DOHH2 (cell line): ENCODE data around the gene OR52D1.

Experiments
- H3F3A ChIP-seq: fragments of 200-600 bp; sonication (generic), shearing (Covaris generic); 2 replicates; pipeline ENCODE4 v1.6.0; 2016; ENCODE audit warnings: antibody characterized with exemption, mild to moderate bottlenecking; ENCODE audit not compliant: control insufficient read depth, insufficient read depth
- H3K27ac ChIP-seq: fragments of 200-600 bp; sonication (generic); 2 replicates; pipeline ENCODE4 v1.5.1; 2014; ENCODE audit warnings: low read depth, mild to moderate bottlenecking, low read length, moderate library complexity
- H3K27me3 ChIP-seq: fragments of 200-600 bp; sonication (generic); 2 replicates; pipeline ENCODE4 v1.6.1; 2014; ENCODE audit warnings: mild to moderate bottlenecking, low read length, mixed read lengths; ENCODE audit not compliant: control insufficient read depth
- H3K36me3 ChIP-seq: fragments of 200-600 bp; sonication (generic); 2 replicates; pipeline ENCODE4 v1.6.1; 2014; ENCODE audit warnings: mild to moderate bottlenecking, low read length, moderate library complexity, mixed read lengths; ENCODE audit not compliant: control insufficient read depth
- H3K4me1 ChIP-seq: fragments of 200-600 bp; sonication (generic); 2 replicates; pipeline ENCODE4 v1.6.1; 2014; ENCODE audit warnings: mild to moderate bottlenecking, low read length, mixed read lengths; ENCODE audit not compliant: control insufficient read depth
- H3K4me2 ChIP-seq: fragments of 200-600 bp; sonication (generic); 2 replicates; pipeline ENCODE4 v1.6.0; 2014; ENCODE audit warnings: mild to moderate bottlenecking, low read length, moderate library complexity
- H3K4me3 ChIP-seq: fragments of 200-600 bp; sonication (generic); 2 replicates; pipeline ENCODE4 v1.5.1; 2014; ENCODE audit warnings: mild to moderate bottlenecking, low read length, mixed read lengths
- H3K79me2 ChIP-seq: fragments of 200-600 bp; sonication (generic); 2 replicates; pipeline ENCODE4 v1.6.1; 2014; ENCODE audit warnings: mild to moderate bottlenecking, low read length, mixed read lengths; ENCODE audit not compliant: control insufficient read depth
- H3K9me2 ChIP-seq: fragments of 200-600 bp; sonication (generic); replicated peaks from 2 replicates; pipeline ENCODE4 v1.6.1; 2014; ENCODE audit warnings: mild to moderate bottlenecking, low read length, mixed read lengths; ENCODE audit not compliant: control insufficient read depth
- H3K9me3 ChIP-seq: fragments of 200-600 bp; sonication (generic); 2 replicates; pipeline ENCODE4 v1.6.1; 2014; ENCODE audit warnings: antibody characterized with exemption, low read length, mixed read lengths; ENCODE audit not compliant: control insufficient read depth, insufficient read depth
- H4K20me1 ChIP-seq: fragments of 200-600 bp; sonication (generic); 2 replicates; pipeline ENCODE4 v1.6.0; 2014; ENCODE audit warnings: low read depth, mild to moderate bottlenecking, antibody characterized with exemption, low read length, moderate library complexity; ENCODE audit not compliant: control insufficient read depth, insufficient read depth
- CTCF ChIP-seq: fragments of 200-600 bp; sonication (generic); IDR thresholded peaks from one replicate; pipeline ENCODE4 v1.5.1; 2014; ENCODE audit warnings: antibody characterized with exemption, mild to moderate bottlenecking, low read depth, low read length; ENCODE audit not compliant: poor library complexity, severe bottlenecking
- EZH2phosphoT487 ChIP-seq: fragments of 200-600 bp; sonication (generic); IDR thresholded peaks from 2 replicates; pipeline ENCODE4 v1.6.1; 2017; ENCODE audit warnings: borderline replicate concordance, mild to moderate bottlenecking, antibody characterized with exemption, low read length, moderate library complexity, mixed read lengths

Gene OR52D1

GRCh38 chr11:5499671-5500070 is 11.2 kb downstream of the OR52D1 start:
- Histone ChIP-seq H4K20me1 (no peaks in the 10 kb centered on the region), H3K4me1 (no peaks in the 10 kb centered on the region), H3K36me3 (no peaks in the 10 kb centered on the region), H3K4me2 (no peak overlapping the region), H3K27ac (no peak overlapping the region), H3K27me3 (no peaks in the 10 kb centered on the region), H3K4me3 (no peak overlapping the region), H3F3A (no peaks in the 10 kb centered on the region), H3K9me3 (no peaks in the 10 kb centered on the region), H3K79me2 (no peaks in the 10 kb centered on the region), H3K9me2 (no peaks in the 10 kb centered on the region)
- TF ChIP-seq CTCF, result no peak
- TF ChIP-seq EZH2phosphoT487, result no peak

GRCh38 chr11:5500393-5500801 is 11.9 kb downstream of the OR52D1 start:
- no peaks in the 10 kb centered on the region for H3K36me3 ChIP-seq
- no peak overlapping the region for H3K27ac ChIP-seq
- no peak overlapping the region for H3K4me3 ChIP-seq
- H3K4me1 ChIP-seq, result no peaks in the 10 kb centered on the region
- no peaks in the 10 kb centered on the region for H3K9me3 ChIP-seq
- H3F3A ChIP-seq, result no peaks in the 10 kb centered on the region
- H3K79me2 ChIP-seq, result no peaks in the 10 kb centered on the region
- H3K9me2 ChIP-seq, result no peaks in the 10 kb centered on the region
- H3K4me2 ChIP-seq, result no peak overlapping the region
- no peaks in the 10 kb centered on the region for H4K20me1 ChIP-seq
- TF ChIP-seq EZH2phosphoT487 (no peak), CTCF (no peak)
- no peaks in the 10 kb centered on the region for H3K27me3 ChIP-seq

GRCh38 chr11:5504403-5504921 is 16.0 kb downstream of the OR52D1 start:
- H3K4me2 ChIP-seq, result no peak overlapping the region
- TF ChIP-seq CTCF, result no peak
- TF ChIP-seq EZH2phosphoT487, result no peak
- no peaks in the 10 kb centered on the region for H3K79me2 ChIP-seq
- H3K9me2 ChIP-seq, result no peaks in the 10 kb centered on the region
- no peaks in the 10 kb centered on the region for H3K9me3 ChIP-seq
- no peak overlapping the region for H3K27ac ChIP-seq
- no peaks in the 10 kb centered on the region for H3F3A ChIP-seq
- no peaks in the 10 kb centered on the region for H3K4me1 ChIP-seq
- H3K27me3 ChIP-seq, result no peaks in the 10 kb centered on the region
- H3K36me3 ChIP-seq, result no peaks in the 10 kb centered on the region
- no peaks in the 10 kb centered on the region for H4K20me1 ChIP-seq
- H3K4me3 ChIP-seq, result no peak overlapping the region
